Astrocyte (in vitro differentiated cells and primary cell): ENCODE results near the gene ERGIC2. TPM values are rescaled to one million over a fixed set of nuclear protein-coding genes. Genes with fewer than 3 reads are reported as not detected.

Experiments
- DNase-seq: peaks from one replicate; pipeline ENCODE4 v3.0.0-alpha.2; 2010; ENCODE audit warnings: low read depth
- FAIRE-seq: peaks from 2 replicates; lab custom pipeline; 2011; peaks lifted over from hg19 to GRCh38; lab: Jason Lieb, UNC
- H2AFZ ChIP-seq: 2 replicates; pipeline ENCODE4 v1.6.0; 2012; ENCODE audit warnings: low read depth, low read length, inconsistent platforms
- H3K27ac ChIP-seq: 2 replicates; pipeline ENCODE4 v1.5.1; 2011; ENCODE audit warnings: low read depth, low read length, inconsistent platforms
- H3K27me3 ChIP-seq: 2 replicates; pipeline ENCODE4 v1.6.0; 2011; ENCODE audit warnings: low read length, inconsistent platforms; ENCODE audit not compliant: insufficient read depth
- H3K36me3 ChIP-seq: 2 replicates; pipeline ENCODE4 v1.5.1; 2011; ENCODE audit warnings: low read length, inconsistent platforms; ENCODE audit not compliant: insufficient read depth
- H3K4me1 ChIP-seq: 2 replicates; pipeline ENCODE4 v1.5.1; 2011; ENCODE audit warnings: low read length, inconsistent platforms; ENCODE audit not compliant: insufficient read depth
- H3K4me2 ChIP-seq: 2 replicates; pipeline ENCODE4 v1.6.0; 2012; ENCODE audit warnings: low read length, inconsistent platforms
- H3K4me3 ChIP-seq: 2 replicates; pipeline ENCODE4 v1.5.1; 2011; ENCODE audit warnings: low read depth, mild to moderate bottlenecking, low read length, inconsistent platforms; ENCODE audit not compliant: insufficient read depth
- H3K79me2 ChIP-seq: 2 replicates; pipeline ENCODE4 v1.6.0; 2012; ENCODE audit warnings: mild to moderate bottlenecking, low read length, inconsistent platforms; ENCODE audit not compliant: insufficient read depth
- H3K9ac ChIP-seq: 2 replicates; pipeline ENCODE4 v1.6.0; 2012; ENCODE audit warnings: mild to moderate bottlenecking, low read length, inconsistent platforms
- H3K9me3 ChIP-seq: 2 replicates; pipeline ENCODE4 v1.5.1; 2012; ENCODE audit warnings: low read depth, mild to moderate bottlenecking, low read length, inconsistent platforms; ENCODE audit not compliant: insufficient read depth
- H4K20me1 ChIP-seq: 2 replicates; pipeline ENCODE4 v1.6.0; 2012; ENCODE audit warnings: low read length, inconsistent platforms; ENCODE audit not compliant: insufficient read depth
- H3K27ac Mint-ChIP-seq: one replicate; pipeline ENCODE4 v1.8.0; 2021; ENCODE audit warnings: mild to moderate bottlenecking, mixed read lengths; ENCODE audit not compliant: unreplicated experiment
- H3K27me3 Mint-ChIP-seq: one replicate; pipeline ENCODE4 v1.8.0; 2021; ENCODE audit warnings: low read depth, mixed read lengths; ENCODE audit not compliant: unreplicated experiment
- H3K36me3 Mint-ChIP-seq: one replicate; pipeline ENCODE4 v1.8.0; 2021; ENCODE audit warnings: low read depth, mixed read lengths; ENCODE audit not compliant: unreplicated experiment
- H3K4me1 Mint-ChIP-seq: one replicate; pipeline ENCODE4 v1.8.0; 2021; ENCODE audit warnings: low read depth, mixed read lengths; ENCODE audit not compliant: unreplicated experiment
- H3K4me3 Mint-ChIP-seq: one replicate; pipeline ENCODE4 v1.8.0; 2021; ENCODE audit warnings: mild to moderate bottlenecking, moderate library complexity, mixed read lengths; ENCODE audit not compliant: unreplicated experiment
- H3K9me3 Mint-ChIP-seq: one replicate; pipeline ENCODE4 v1.8.0; 2021; ENCODE audit warnings: mild to moderate bottlenecking, mixed read lengths; ENCODE audit not compliant: unreplicated experiment
- CTCF ChIP-seq: IDR thresholded peaks from 2 replicates; pipeline ENCODE4 v1.5.1; 2011; ENCODE audit warnings: low read depth, mild to moderate bottlenecking, inconsistent platforms, low read length, moderate library complexity; ENCODE audit not compliant: insufficient read depth
- EZH2 ChIP-seq: IDR thresholded peaks from 2 replicates; pipeline ENCODE4 v1.6.1; 2012; ENCODE audit warnings: mild to moderate bottlenecking, low read length, inconsistent platforms; ENCODE audit not compliant: insufficient read depth
- total RNA-seq: library from RNA; stranded (reverse); gene quantifications from 2 replicates; pipeline ENCODE4 v1.2.1, GENCODE V29; 2021

The ERGIC2 gene
- total RNA-seq, 1 donor from 2014 or later = 81.5 TPM

- Histone ChIP-seq H3K79me2 (no peaks in the 10 kb centered on the region), H3K4me3 (no peak overlapping the region), H3K27ac (no peak overlapping the region), H4K20me1 (no peaks in the 10 kb centered on the region), H3K9ac (no peak overlapping the region), H3K36me3 (no peaks in the 10 kb centered on the region), H3K27me3 (no peaks in the 10 kb centered on the region), H2AFZ (no peak overlapping the region), H3K4me1 (peaks cover 14% of the 10 kb centered on the region), H3K4me2 (no peak overlapping the region), H3K9me3 (no peaks in the 10 kb centered on the region)
- no peak overlapping the region for H3K27ac Mint-ChIP-seq
- no peak overlapping the region for H3K4me3 Mint-ChIP-seq
- FAIRE-seq (no peak), DNase-seq (peak; percentile 42)
- no peaks in the 10 kb centered on the region for H3K36me3 Mint-ChIP-seq
- peaks cover 14% of the 10 kb centered on the region for H3K4me1 Mint-ChIP-seq
- TF ChIP-seq EZH2 (no peak), CTCF (no peak)
- no peaks in the 10 kb centered on the region for H3K9me3 Mint-ChIP-seq
- no peaks in the 10 kb centered on the region for H3K27me3 Mint-ChIP-seq
Measured at GRCh38 chr12:29288031-29288430, 92.9 kb downstream of the ERGIC2 start.

- peaks cover 15% of the 10 kb centered on the region for H3K4me1 Mint-ChIP-seq
- no peak overlapping the region for H3K4me3 ChIP-seq
- H3K79me2 ChIP-seq = no peaks in the 10 kb centered on the region
- FAIRE-seq = no peak
- no peaks in the 10 kb centered on the region for H3K9me3 ChIP-seq
- H3K27me3 ChIP-seq = no peaks in the 10 kb centered on the region
- no peak overlapping the region for H3K27ac Mint-ChIP-seq
- peaks cover 14% of the 10 kb centered on the region for H3K4me1 ChIP-seq
- DNase-seq = no peak
- no peak overlapping the region for H3K4me2 ChIP-seq
- TF ChIP-seq EZH2 (no peak), CTCF (no peak)
- no peaks in the 10 kb centered on the region for H3K36me3 ChIP-seq
- H3K27ac ChIP-seq = no peak overlapping the region
- H3K9ac ChIP-seq = no peak overlapping the region
- H4K20me1 ChIP-seq = no peaks in the 10 kb centered on the region
- H3K27me3 Mint-ChIP-seq = no peaks in the 10 kb centered on the region
- no peak overlapping the region for H3K4me3 Mint-ChIP-seq
- no peaks in the 10 kb centered on the region for H3K36me3 Mint-ChIP-seq
- H3K9me3 Mint-ChIP-seq = no peaks in the 10 kb centered on the region
- H2AFZ ChIP-seq = no peak overlapping the region
Measured at GRCh38 chr12:29287622-29288021, 93.3 kb downstream of the ERGIC2 start.

Other genes starting within 250 kb of the ERGIC2 start
- 3.3 and 3.9 TPM in 2 replicates for gene FAR2, start 231.9 kb downstream of the ERGIC2 start, total RNA-seq
- not detected in 2 replicates for gene OVCH1, start 116.5 kb upstream of the ERGIC2 start, total RNA-seq